GM19023 (cell line): Measurements from ENCODE around the gene SFXN5.

Experiments used
- ATAC-seq: cut with Tn5 transposase; IDR thresholded peaks from one replicate; pipeline ENCODE4 v1.9.1; 2021; ENCODE audit warnings: mild to moderate bottlenecking, moderate library complexity; ENCODE audit not compliant: unreplicated experiment

The SFXN5 gene

DNA sequence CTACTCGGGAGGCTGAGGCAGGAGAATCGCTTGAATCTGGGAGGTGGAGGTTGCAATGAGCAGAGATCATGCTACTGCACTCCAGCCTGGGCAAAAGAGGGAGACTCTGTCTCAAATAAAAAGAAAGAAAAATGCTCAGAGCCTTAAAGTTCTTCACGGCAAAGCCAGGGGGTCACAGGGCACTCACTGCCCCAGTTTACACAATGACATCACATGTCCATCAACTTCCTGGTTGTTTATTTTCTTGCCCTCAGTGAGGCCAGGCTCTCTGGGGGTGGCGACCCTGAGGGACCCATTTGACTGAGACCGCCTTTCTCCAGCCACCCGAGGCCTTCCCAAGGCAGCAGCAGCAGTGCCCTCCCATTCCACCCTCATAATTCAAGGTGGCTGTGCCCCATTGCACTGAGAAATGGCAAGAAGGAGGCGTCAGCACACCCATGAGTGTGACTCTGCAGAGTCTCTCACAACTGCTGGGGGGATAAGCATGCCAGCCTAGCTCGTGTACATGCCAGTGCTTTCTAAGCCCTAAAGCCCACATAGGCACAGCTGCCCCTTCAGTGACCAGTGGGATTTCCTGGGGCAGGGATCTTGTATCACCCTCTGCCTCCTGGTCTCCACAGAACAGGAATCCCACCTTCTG, 50.0 kb downstream of the SFXN5 start:
- ATAC-seq: no peak

- no peak for ATAC-seq
These were observed 50.7 kb downstream of the SFXN5 start for GRCh38 chr2:73020657-73021370.

GRCh38 chr2:73020306-73020656, 51.2 kb downstream of the SFXN5 start:
- ATAC-seq: no peak

GRCh38 chr2:73018188-73018825, 53.2 kb downstream of the SFXN5 start:
- no peak for ATAC-seq

- no peak for ATAC-seq
These were observed 57.6 kb downstream of the SFXN5 start for GRCh38 chr2:73013936-73014335.

DNA sequence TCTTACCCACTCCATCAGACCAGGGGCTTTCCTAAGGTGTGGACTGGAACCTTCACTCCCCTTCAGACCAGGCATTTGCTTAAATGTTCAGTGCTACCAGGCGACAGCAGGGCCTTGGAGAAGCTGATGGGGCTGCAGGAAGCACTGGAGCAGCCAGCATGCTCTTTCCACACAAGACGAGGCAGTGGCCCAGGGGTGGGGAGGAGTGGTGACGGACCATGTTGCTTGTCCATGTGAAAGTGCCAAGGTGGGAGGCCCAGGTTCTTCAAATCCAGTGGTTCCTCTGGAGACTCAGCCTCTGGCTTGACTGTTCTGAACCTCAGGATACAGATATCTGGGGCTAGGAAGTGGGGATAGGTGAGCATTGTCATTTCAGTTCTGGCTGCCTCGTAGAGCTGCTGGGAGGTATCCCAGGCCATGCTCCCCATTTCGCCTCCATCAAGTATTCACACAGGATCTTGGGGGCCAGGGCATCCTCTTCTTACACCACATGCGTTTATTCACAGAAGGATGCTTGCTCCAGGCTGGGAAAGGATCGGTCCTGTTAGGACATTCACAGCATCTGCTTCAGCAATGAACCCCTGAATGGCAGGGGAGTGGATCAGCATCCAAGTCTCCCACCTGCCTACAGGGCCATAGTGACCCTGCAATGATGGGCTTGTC, 62.2 kb downstream of the SFXN5 start:
- ATAC-seq: no peak

GRCh38 chr2:73008766-73009135, 62.8 kb downstream of the SFXN5 start:
- no peak for ATAC-seq

GRCh38 chr2:73007991-73008765, 63.3 kb downstream of the SFXN5 start:
- no peak for ATAC-seq

GRCh38 chr2:73006969-73007710, 64.4 kb downstream of the SFXN5 start:
- no peak for ATAC-seq

GRCh38 chr2:73004889-73005596, 66.5 kb downstream of the SFXN5 start:
- no peak for ATAC-seq

- ATAC-seq: no peak
These were observed 67.0 kb downstream of the SFXN5 start for GRCh38 chr2:73004466-73004865.

DNA sequence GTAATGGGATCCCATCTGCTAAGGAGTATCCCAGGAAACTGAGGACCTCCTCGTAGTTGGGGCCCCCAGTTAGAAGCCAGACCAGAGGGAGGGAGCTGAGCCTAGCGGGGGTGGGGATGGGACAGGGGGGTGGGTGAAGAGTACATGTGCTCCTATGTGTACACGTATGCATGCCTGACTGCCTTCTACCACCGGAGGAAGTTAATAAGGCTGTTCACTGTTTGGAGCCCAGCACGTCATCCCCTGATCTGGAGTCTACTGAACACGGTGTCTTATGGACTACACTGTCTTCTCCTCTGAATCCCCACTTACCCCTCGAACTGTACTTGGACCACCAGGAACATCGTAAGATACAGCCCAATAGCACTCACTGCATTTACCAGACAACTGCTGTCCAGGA, 68.5 kb downstream of the SFXN5 start:
- no peak for ATAC-seq

GRCh38 chr2:73000808-73001570, 70.5 kb downstream of the SFXN5 start:
- no peak for ATAC-seq

GRCh38 chr2:72999729-73000725, 71.5 kb downstream of the SFXN5 start:
- ATAC-seq: no peak

- ATAC-seq: no peak
These were observed 72.8 kb downstream of the SFXN5 start for GRCh38 chr2:72998724-72999123.

DNA sequence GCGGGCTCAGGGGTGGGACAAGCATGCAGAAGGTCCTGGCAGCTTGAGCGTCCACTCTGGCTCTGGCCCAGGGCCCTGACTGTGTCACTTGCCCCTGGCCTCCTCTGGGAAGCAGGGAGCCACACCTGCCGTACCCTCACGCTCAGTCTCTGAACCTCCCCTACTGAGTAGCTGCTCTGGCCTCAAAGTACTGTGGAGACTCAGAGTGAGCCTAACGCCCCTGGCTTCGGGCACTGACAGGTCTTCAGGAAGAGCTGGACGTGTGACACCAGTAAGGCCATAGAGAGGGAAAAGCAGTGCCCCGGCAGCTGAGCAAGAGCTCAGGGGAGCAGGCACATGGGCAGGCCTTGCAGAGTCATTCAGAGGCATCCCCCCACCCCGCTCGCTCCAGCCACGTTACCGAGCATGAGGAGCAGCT, 73.3 kb downstream of the SFXN5 start:
- no peak for ATAC-seq

GRCh38 chr2:72996117-72996502, 75.4 kb downstream of the SFXN5 start:
- ATAC-seq: no peak
